Measurements from ENCODE around the gene RASAL2. TPM values are rescaled to one million over a fixed set of nuclear protein-coding genes. Genes with fewer than 3 reads are reported as not detected.

The RASAL2 gene
- total RNA-seq, 4 donors from 2014 or later, result 31.8 to 48.3 (median 37.8) TPM

DNA sequence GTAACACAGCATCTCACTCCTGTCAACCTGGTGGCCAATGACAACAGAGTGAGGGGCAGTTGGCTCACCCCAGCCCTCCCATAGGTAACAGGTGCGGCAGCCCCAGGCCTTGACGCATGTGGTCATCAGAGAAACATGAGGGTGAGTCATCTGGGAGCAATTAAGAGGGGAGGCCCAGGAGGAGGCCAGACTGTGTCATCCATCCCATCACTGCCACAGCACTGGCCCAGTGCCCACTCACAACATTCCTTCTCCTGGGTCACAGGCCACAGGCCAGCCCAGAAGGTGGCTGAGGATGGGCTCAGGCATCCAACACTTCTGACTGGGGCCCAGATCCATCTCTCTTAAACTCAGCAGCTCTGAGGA is 436.1 kb downstream of the RASAL2 start:
- WGBS, result 71% methylated on average over 2 of the region's 2 CpGs
- no peaks in the 10 kb centered on the region for H3K27me3 ChIP-seq
- TF ChIP-seq, protein P1, sequence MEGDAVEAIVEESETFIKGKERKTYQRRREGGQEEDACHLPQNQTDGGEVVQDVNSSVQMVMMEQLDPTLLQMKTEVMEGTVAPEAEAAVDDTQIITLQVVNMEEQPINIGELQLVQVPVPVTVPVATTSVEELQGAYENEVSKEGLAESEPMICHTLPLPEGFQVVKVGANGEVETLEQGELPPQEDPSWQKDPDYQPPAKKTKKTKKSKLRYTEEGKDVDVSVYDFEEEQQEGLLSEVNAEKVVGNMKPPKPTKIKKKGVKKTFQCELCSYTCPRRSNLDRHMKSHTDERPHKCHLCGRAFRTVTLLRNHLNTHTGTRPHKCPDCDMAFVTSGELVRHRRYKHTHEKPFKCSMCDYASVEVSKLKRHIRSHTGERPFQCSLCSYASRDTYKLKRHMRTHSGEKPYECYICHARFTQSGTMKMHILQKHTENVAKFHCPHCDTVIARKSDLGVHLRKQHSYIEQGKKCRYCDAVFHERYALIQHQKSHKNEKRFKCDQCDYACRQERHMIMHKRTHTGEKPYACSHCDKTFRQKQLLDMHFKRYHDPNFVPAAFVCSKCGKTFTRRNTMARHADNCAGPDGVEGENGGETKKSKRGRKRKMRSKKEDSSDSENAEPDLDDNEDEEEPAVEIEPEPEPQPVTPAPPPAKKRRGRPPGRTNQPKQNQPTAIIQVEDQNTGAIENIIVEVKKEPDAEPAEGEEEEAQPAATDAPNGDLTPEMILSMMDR (IDR thresholded peaks at IDR 0.05), result no peak
- TF ChIP-seq EP300 (IDR thresholded peaks at IDR 0.05) (no peak), POLR2A (IDR thresholded peaks at IDR 0.05) (no peak), POLR2AphosphoS5 (IDR thresholded peaks at IDR 0.05) (no peak)
- no peak overlapping the region for H3K4me3 ChIP-seq
- no peaks in the 10 kb centered on the region for H3K9me3 ChIP-seq
- H3K27ac ChIP-seq, result no peak overlapping the region
- peak in 1 of 2 donors; percentile 43 for DNase-seq (ENCODE audit: low spot score in 2 of 2)
- H3K36me3 ChIP-seq, result no peaks in the 10 kb centered on the region
- peaks cover 4% of the 10 kb centered on the region for H3K4me1 ChIP-seq

GRCh38 chr1:178530502-178530901 is 436.6 kb downstream of the RASAL2 start:
- no peak overlapping the region for H3K4me3 ChIP-seq
- H3K9me3 ChIP-seq, result no peaks in the 10 kb centered on the region
- H3K27me3 ChIP-seq, result no peaks in the 10 kb centered on the region
- no peak for TF ChIP-seq POLR2AphosphoS5 (IDR thresholded peaks at IDR 0.05)
- no peak for TF ChIP-seq EP300 (IDR thresholded peaks at IDR 0.05)
- TF ChIP-seq POLR2A (IDR thresholded peaks at IDR 0.05), result no peak
- TF ChIP-seq, protein P1 (IDR thresholded peaks at IDR 0.05), result no peak
- WGBS, result 87% methylated on average over 3 of the region's 3 CpGs
- no peak overlapping the region for H3K27ac ChIP-seq
- DNase-seq (ENCODE audit: low spot score in 2 of 2), result no peak
- no peaks in the 10 kb centered on the region for H3K36me3 ChIP-seq
- H3K4me1 ChIP-seq, result peaks cover 4% of the 10 kb centered on the region

DNA sequence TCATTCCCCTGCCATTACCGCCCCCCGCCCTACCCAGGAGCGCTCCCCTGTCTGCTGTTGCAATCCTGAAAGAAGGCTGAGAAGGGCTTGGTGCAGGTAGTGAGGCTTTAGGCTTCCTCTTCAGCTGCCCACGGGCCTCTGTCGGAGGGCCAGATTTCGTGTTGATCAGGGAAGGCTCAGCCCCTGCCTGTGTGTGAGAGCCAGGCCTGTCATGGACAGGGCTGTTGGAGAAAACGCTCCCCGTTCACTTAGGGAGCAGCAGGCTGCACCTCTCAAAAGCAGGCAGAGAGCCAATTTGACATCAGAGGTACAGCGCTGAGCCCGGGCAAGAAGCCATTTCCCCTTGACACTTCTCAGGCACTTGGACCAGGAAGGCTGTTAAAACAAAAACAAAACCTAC is 438.0 kb downstream of the RASAL2 start:
- TF ChIP-seq, protein P1 (IDR thresholded peaks at IDR 0.05), result no peak
- no peak for TF ChIP-seq POLR2AphosphoS5 (IDR thresholded peaks at IDR 0.05)
- TF ChIP-seq POLR2A (IDR thresholded peaks at IDR 0.05), result no peak
- TF ChIP-seq EP300 (IDR thresholded peaks at IDR 0.05), result no peak
- Histone ChIP-seq H3K36me3 (no peaks in the 10 kb centered on the region), H3K4me1 (peaks cover 9% of the 10 kb centered on the region), H3K27ac (no peak overlapping the region), H3K9me3 (no peaks in the 10 kb centered on the region), H3K27me3 (no peaks in the 10 kb centered on the region), H3K4me3 (no peak overlapping the region)
- DNase-seq (ENCODE audit: low spot score in 2 of 2), result peak; percentile 49 to 63
- WGBS, result 50% methylated on average over 4 of the region's 10 CpGs

DNA sequence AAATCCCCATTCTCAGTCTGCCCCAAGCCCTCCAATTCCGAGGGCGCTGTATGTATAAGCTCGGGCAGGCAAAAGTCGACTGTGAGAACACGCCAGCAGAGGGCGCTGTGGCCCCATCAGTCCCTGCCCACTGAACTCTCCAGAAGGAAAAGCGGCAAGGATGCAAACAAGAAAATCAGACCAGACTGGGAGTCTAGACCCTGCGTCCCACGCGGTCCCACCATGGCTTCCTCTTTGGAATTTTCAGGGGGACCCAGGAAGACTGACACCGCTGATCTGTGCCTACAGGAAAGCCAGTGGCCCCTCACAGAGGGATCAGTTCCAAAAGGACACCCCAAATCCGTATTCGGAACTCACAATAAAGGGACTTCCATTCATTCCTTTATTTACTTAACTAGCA is 438.5 kb downstream of the RASAL2 start:
- peaks cover 14% of the 10 kb centered on the region for H3K4me1 ChIP-seq
- no peak overlapping the region for H3K27ac ChIP-seq
- DNase-seq (ENCODE audit: low spot score in 2 of 2), result peak; percentile 83 to 89
- H3K9me3 ChIP-seq, result no peaks in the 10 kb centered on the region
- no peak overlapping the region for H3K4me3 ChIP-seq
- 12% methylated on average over 13 of the region's 13 CpGs for WGBS
- H3K27me3 ChIP-seq, result no peaks in the 10 kb centered on the region
- no peak for TF ChIP-seq EP300 (IDR thresholded peaks at IDR 0.05)
- no peak for TF ChIP-seq POLR2AphosphoS5 (IDR thresholded peaks at IDR 0.05)
- TF ChIP-seq, protein P1 (IDR thresholded peaks at IDR 0.05), result peak; percentile 72 to 83
- no peak for TF ChIP-seq POLR2A (IDR thresholded peaks at IDR 0.05)
- no peaks in the 10 kb centered on the region for H3K36me3 ChIP-seq

- no peak for TF ChIP-seq POLR2A (IDR thresholded peaks at IDR 0.05)
- TF ChIP-seq, protein P1 (IDR thresholded peaks at IDR 0.05), result no peak
- no peak for TF ChIP-seq EP300 (IDR thresholded peaks at IDR 0.05)
- TF ChIP-seq POLR2AphosphoS5 (IDR thresholded peaks at IDR 0.05), result no peak
- no peaks in the 10 kb centered on the region for H3K27me3 ChIP-seq
- peak in 1 of 2 donors; percentile 34 for DNase-seq (ENCODE audit: low spot score in 2 of 2)
- no peak overlapping the region for H3K27ac ChIP-seq
- peaks cover 16% of the 10 kb centered on the region for H3K4me1 ChIP-seq
- H3K36me3 ChIP-seq, result no peaks in the 10 kb centered on the region
- WGBS, result 85% methylated on average over 9 of the region's 9 CpGs
- no peak overlapping the region for H3K4me3 ChIP-seq
- no peaks in the 10 kb centered on the region for H3K9me3 ChIP-seq
These were observed 439.4 kb downstream of the RASAL2 start for GRCh38 chr1:178533121-178533946.

All from suprapubic skin (tissue), 4 donors.